Putamen (tissue), 1 donor: Measurements from ENCODE around the gene TMTC1.

ENCODE experiments used
- DNase-seq: peaks from one replicate; pipeline ENCODE4 v3.0.0-alpha.2; 2016; ENCODE audit warnings: low spot score

Gene TMTC1

DNA sequence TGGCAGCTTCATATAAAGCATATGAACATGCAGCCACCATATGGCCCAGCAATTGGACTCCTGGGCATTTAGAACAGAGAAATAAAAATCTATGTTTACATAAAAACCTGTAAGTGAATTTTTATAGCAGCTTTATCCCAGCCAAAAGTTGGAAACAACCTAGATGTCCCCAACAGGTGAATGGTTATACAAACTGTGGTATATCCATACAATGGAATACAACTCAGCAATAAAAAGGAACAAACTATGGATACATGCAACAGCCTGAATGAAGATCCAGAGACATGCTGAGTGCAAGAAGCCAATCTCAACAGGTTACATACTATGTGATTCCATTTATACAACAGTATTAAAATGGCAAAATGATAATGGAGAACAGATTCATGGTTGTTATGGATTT, 3.7 kb downstream of the TMTC1 start:
- DNase-seq: no peak

DNA sequence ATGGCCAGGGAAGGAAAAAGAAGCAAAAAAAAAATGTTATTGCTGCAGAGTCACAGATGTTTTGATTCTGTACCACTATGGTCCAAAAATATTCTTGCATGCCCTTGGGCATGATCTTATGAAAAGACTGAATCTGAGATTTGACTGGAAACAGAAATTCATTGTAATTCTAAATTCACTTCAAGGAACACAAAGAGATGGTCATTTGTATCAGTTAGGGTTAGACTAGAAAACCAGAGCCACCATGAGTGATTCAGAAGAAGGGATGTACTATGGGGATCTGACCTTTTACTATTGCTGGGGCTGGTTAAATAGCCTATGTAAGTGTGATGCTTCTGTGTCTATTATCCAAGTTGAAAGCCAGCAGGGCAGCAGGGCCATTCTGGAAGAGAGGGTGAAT, 5.2 kb downstream of the TMTC1 start:
- DNase-seq: no peak

DNA sequence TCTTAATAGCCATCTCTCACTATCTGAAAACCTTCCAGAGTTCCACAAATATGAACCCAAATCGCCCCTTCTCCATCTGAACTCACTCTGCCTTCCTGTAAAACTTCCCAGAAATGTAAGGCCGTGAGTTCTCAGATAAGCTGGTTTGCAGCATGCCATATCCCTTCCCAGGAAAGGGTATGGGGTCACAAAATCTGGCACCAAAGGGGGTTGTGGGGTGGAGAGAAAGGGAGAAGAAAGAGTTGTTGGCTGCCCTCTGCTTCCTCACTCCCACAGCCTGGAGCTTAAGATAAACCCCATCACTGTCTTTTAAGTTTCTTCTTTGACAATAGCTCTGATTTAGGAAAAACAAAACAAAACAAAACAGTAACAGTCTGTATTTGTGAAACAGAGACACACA, 10.7 kb downstream of the TMTC1 start:
- DNase-seq: no peak

DNA sequence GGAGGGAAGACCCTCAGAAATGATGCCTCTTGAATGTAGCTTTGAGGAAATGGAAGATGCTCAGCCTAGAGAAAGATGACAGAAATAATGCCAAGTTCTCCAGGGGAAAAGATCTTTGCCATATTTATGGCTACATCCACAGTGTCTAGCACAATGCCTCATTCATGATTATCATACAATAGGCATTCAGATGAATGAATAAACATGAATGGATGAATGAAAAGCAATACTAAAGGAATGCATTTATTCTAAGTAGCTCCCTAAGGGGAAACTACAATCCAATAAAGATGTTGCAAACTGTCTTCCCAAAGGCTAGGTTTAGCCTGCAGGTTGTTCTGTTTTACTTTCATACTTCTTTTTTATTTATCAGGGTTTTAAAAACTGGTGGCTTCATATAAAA, 12.0 kb downstream of the TMTC1 start:
- no peak for DNase-seq

DNA sequence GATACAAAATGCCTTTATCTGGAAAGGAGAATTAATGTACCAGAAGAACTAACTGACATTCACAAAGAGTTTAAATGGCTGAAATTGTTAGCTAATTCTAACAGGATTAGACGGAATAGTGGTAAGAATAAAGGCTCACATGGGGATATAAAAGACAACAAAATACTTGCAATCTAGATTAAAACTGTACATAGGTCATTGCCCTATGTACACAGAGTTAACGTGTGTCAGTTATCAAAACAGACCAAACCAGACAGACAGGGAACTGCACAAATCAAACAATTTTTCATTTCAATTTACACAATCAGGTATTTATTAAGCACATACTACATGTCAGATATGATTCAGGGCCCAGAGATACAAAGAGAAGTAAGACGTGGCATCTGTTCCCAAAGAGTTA, 12.6 kb downstream of the TMTC1 start:
- no peak for DNase-seq

DNA sequence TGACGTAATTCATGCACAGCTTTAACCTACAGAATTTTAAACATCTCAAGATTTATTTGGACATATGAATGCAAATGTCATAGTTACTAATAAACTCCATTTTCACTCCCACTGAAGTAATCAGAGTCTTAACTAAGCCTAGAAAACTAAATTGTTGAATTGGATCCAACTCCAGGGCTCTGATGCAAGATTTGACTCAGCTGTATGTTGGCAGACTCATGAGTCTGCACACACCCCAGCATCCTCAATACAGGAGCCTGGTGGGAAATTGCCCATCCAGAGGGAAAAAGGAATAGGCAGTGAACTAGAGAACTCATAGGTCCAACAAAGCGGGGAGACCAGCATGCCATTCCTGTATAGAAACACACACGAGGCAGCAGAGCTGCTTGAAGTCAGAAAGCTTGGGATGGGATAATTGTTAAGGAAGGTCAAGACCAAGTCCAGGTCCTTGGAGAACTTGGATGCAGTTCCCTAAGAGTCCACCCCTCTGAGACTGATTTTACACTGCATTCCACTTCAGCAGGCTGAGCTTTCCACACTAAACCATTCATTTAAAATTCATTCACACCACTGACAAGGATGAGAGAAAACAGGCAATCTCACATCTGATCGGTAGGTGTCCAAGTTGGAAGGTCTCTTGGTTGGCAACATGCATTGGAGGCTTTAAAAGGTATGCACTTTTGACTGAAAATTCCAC, 14.4 kb downstream of the TMTC1 start:
- no peak for DNase-seq

DNA sequence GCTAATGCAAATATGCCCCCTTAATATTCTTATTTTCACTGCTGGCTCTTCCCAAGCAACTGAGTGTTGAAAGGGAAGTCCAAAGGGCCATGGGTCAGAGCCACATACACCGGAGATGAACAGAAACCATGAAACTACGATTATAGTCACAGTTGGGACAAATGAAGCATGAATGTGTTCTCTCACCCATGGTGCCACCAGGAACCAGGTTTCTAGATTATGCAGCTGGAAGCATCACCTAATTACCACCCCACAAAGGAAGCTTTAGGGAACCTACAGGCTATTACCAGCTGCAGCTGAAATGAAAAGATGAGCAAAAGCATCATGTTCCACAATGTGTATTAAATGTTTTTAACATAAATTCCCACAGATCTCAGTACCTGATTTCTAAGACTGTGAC, 15.4 kb downstream of the TMTC1 start:
- no peak for DNase-seq

DNA sequence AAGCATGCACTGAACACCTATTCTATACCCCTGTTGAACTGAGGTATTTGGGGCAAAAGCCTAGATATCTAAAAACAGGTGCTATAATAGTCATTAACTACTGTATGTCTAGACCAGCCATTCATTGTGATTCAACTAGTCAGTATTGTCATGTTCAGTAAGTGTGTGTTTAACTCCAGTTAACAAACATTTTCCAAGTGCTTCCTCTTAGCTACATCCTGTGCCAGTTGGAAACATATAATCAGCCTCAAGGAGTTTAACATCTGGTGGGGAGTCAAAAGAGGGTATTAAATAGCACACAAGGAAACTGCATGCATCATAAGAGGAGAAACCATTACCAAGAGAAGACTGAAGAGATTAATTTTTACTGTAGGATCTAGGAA, 20.4 kb downstream of the TMTC1 start:
- DNase-seq: no peak

DNA sequence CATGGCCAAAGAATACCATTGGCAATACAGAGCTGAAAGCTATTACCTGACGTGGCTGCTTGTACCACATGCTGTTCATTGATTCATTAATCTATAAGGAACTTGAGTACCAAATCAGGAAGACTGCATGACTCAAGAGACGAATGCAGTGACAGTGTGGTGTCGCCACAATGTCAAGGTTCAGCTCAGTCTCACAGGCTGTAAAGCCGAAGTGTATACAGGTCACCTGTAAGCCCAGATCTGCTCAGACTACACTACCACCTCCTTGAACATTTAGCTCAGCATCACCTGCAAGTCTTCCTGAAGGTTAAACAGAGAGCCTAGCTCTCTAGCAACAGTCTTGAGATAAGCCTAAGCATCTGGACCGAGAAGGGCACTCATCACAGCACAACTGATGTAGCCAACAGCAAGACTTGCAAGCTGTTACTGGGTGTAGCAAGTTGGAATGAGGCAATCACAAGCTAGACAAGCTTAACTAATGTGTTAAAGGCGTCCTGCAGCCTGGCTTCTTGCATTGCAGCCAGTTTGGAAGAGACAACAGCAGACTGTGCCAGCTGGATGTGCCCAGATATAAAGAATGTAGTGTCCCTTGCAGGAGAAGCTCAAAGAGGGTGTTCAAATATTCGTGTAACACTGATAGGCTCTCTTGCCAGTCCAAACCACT, 21.0 kb downstream of the TMTC1 start:
- DNase-seq: no peak

DNA sequence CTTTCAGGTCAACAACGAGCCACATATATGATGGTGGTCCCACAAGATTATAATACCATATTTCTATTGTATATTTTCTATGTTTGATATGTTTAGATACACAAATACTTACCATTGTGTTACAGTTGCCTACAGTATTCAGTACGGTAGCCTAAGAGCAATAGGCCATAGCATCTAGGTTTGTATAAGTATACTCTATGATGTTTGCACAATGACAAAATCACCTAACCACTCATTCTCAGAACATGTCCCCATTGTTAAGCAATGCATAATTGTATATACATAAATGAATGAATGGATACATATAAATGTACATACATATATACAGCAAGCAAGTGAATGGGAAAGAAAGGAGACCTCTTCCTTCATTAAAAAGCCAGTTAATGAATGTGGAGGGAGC, 23.8 kb downstream of the TMTC1 start:
- no peak for DNase-seq

DNA sequence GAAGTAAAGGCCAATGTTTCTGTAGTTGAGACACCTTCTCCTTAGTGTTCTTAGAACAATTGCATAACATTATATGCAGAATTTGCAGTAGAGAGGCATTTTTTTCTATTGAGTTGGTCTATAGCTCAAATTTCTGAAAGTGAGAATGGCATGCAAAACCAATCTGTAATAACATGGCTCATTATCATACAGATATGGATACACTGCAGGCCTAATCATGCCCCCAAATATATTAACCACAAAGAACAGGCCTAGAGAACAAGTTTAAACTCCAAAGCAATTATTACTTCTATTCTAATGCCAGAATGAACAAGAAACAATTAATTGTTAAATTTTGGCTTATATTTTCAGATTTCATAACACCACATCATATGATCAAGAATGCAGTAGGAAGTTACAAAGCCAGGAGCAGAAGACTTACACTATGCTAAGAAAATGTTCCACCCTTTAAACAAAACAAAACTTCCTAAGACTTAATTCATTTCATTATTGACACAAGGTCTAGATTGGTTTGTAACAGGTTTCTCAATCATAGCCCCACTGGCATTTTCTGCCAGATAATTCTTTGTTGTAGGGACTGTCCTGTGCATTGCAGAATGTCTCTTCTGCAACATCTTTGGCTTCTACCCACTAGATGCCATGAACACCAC, 26.9 kb downstream of the TMTC1 start:
- DNase-seq: no peak

DNA sequence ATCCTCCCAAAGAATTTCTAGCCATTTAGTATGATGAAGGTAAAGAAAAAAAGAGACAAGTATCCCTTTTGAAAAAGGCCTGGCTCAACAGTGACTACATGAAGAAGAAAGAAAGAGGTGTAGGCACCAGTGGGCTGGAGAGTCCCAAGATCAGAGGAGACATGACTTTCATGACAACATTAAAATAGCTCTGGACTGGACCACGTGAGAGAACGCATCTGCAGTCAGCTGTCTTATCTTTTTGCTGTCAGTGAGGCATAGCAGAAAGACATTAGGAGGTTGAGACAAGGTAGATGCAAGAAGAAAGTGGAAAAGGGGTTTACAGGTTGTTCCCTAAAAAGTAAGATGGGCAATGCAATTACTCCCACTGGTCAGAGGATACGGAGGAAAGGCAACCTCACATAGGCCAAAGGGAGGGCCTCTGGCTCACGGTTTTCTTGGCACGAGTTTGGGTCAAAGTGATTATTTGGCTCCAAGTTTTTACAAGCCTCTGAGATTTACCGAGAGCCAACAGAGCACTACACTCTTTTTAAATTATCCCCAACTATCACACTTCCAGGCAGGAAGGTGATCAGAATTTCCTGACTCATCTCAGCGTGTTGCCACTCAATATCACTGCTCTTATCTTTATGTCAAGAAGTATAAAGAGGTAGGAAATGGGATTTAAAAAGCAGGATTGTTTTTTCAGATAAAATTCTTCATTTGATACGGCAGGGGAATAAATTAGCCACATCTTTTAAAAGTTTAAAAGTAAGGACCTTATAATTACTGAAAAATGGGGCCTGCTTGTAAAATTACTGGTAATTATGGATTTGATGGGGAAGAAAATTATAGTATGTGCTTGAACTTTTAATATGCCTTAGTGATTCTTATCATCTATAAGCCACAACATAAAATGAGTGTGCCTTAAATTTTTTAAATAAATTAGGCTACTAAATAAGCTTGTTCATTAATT, 29.2 kb downstream of the TMTC1 start:
- DNase-seq: no peak

DNA sequence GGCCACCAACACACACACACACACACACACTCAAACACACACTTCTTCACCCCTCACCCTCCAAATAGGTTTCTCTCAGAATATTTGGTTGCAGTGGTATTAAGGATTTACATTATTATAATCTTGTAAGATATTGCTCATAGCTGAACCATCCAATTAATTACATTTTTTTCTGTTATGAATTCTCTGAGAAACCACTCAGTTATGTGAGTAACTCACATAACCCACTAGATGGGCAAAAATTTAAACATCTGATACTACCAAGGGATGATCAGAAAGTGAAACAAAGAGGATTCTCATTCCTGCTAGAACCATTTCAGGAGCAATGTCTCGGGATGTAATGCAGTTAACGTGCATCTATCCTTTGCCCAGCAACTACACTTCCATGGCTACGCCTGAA, 31.6 kb downstream of the TMTC1 start:
- no peak for DNase-seq

DNA sequence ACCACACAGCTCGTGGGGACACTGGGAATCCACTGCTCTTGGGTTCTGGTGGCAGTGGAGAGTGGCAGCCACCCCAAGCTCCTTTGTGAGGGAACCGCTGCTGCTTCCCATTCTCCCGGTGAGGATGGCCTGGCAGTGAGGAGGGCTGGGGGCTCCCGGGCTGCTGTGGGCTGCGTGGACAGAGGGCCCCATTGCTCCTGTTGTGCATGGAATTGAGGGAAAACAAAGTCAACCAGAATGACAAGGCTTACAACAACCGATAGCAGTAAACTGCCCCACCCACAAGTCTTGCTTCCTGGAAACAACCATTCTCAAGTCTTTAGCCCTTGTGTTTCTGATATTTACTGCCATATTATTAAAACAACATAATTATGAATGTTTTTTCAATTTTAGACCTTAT, 32.1 kb downstream of the TMTC1 start:
- no peak for DNase-seq

DNA sequence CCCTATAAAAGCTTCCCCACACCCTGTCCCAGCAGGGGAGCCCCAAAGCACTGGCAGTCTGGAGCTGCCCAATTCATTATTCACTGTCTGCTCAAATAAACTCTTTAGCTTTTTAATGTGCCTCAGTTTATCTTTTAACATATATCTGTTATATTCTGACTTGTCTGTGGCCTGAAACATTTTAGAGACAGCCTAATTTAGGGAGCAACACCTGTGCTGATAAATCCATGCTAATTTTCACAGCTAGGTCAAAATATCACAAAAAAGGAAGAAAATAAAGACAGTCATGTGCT, 32.9 kb downstream of the TMTC1 start:
- DNase-seq: no peak

DNA sequence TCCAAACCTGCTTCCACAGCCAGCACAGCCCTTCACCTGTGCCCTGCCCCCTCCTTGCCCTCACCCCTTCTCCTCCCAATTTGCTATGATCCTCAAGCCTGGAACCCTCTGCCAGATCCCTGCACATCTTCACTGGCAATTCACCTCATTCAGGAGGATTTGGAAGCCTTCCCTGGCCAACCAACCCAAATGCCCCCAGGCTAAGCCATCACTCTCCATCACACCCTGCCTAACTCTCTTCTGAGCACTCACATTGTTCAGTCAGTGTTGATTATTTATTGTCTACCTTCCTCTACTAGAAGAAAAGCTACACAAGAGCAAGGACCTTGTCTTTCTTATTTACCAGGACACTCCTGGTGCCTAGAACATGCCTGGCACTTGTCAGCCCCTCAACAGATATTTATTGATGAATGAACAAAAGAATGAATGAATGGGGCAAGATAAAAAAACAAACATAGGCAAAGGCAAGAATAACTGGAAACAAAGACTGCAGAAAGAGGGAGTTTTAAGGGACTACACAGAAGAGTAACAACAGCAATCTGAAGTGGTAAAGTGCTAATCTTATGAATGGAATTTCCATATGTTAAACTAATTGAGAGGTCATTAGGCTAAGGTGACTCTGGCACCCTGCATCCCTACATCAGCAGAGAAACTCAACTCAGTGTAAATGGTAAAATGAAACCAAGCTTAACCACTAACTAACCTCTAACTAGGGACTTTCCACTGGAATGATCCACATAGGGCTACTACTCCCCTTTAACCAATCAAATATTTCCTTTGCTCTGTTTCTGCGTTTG, 33.4 kb downstream of the TMTC1 start:
- DNase-seq: no peak

DNA sequence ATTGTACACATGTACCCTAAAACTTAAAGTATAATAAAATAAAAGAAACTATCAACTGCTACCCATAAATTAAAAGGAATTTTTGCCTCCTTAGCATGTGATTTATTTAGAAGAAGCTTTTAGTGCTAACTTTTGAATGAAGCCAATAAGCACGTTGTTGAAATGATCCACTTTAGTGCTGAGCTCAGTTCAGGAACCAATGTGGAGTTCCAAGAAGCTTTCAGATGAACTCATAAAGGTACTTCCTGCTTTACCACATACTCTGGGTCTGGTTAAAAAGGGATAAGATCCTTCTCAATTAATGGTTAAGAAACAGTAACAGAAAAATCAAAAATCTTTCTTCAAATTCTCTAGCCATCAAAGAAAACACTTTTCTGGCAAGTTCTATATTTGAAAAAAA, 39.4 kb downstream of the TMTC1 start:
- DNase-seq: no peak

DNA sequence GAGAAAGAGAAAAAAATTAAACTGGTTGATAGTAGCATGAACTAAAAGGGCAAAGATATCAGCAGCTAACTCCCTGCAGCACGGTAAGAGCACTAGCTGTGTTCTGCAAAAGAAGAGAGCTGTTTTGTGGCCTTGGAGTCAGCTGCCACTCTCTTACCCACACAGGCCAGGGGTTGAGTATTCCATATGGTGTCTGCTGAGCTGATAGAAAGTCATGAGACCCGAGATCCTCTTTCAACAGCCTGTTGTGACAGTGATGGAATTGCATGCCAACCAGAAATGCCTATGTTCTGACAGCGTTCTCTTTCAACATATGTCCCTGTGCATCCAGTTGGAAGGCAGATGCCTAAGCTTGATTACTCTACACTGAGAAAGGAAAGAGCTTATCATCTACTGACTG, 39.9 kb downstream of the TMTC1 start:
- DNase-seq: no peak

DNA sequence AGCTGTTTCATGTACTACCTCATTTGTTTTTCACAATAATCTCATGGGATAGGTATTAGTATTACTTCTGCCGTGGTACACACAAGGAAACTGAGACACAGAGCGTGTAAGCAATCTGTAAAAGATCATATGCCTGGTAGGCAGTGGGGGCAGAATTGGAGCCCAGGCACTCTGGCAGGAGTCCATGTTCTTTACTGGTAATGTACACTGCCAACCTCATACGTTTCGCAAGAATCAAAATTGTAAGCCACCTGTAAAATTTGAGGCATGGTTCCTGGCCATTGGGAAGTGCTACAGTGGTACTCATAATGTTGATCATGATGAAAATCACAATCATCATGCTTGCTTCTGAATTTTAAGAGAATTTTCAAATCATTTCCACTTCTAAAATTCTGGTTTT, 40.7 kb downstream of the TMTC1 start:
- no peak for DNase-seq

DNA sequence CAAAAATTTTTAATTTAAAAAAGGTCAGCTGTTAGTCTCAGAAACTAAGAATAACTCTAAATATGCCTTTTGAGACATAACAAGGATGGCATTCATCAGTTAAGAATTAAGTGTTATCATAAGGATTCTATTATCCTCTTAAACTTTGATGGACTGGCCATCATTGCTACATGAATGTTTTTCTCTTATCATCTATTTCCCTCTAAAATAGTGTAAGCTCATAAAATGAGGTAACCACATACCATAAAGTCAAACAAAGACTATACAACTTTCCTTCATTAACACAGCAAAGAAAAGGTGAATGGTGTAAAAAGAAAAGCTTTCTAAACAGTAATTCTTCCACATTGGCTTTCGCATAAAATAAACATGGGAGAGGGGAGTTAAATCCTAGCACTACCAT, 41.1 kb downstream of the TMTC1 start:
- no peak for DNase-seq

DNA sequence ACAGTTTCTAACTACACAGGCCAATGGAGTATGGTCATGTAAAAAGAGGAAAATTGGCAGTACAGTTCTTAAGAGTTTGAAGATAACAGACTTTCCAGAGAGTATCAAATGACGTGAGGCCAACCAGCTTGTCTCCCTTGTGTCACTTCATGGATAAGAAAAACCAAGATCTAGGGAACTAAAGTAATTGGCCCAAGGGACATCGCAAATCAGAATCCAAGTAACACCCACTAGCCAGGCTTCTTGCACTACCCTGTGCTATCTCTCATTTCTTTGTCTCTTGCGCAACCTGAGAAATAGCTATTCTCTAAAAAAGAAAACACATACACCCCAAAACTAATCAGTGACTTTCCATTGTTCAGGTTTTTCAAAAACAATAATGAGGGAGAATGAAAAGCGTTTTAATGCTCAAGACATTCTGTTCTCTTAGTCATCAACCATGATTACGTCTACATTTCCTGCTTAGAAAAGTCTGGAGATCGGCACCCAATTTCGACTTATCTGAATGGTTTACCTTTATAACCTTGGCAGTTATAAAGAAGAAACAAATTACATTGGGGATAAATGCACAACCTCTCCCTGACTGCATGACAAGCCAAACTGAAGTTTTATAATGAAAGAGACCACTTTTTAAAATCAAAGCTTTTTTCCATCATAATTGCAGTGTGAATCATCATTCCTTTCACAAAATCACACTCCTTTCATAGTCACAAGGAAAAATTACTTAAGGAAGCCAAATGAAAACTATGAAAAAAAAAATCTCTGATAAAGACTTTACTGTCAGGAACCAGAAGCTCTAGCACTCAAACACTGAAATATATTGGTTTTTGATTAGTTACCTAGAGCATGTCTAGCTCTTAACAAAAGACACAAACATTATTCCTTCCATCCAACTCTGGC, 42.1 kb downstream of the TMTC1 start:
- peak; percentile 23 for DNase-seq
